ENCODE data around the gene TNFAIP8. TPM values are rescaled to one million over a fixed set of nuclear protein-coding genes. Genes with fewer than 3 reads are reported as not detected.

Gene TNFAIP8
- total RNA-seq, 1 donor from 2014 or later, result 19.5 TPM

DNA sequence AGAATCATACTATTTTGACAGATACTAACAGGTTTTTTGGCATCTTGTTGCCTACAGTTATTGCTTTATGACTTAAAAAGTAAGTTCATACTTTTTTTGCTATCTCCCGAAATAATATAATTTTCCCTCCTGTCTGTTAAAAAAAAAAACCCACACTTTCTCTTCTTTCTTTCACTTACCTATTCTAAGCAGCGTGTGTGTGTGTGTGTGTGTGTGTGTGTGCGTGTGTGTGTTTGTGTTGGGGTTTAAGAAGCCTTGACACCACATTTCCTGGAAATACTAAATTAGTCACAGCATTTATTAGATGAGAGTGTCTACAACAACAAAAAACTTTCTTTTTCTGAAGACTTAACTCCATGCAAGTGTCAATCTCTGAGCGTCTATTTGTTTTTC, 12.4 kb downstream of the TNFAIP8 start:
- DNase-seq (ENCODE audit: low spot score), result no peak
- Mint-ChIP-seq H3K9me3 (ENCODE audit: low read depth) (peaks cover 2% of the 10 kb centered on the region), H3K27ac (ENCODE audit: unreplicated experiment) (peak overlapping the region; percentile 83), H3K4me1 (ENCODE audit: low read depth) (peaks cover 66% of the 10 kb centered on the region), H3K27me3 (ENCODE audit: low read depth) (no peaks in the 10 kb centered on the region), H3K36me3 (ENCODE audit: low read depth) (peaks cover 2% of the 10 kb centered on the region), H3K4me3 (ENCODE audit: unreplicated experiment) (no peak overlapping the region)
- TF ChIP-seq, protein P1, sequence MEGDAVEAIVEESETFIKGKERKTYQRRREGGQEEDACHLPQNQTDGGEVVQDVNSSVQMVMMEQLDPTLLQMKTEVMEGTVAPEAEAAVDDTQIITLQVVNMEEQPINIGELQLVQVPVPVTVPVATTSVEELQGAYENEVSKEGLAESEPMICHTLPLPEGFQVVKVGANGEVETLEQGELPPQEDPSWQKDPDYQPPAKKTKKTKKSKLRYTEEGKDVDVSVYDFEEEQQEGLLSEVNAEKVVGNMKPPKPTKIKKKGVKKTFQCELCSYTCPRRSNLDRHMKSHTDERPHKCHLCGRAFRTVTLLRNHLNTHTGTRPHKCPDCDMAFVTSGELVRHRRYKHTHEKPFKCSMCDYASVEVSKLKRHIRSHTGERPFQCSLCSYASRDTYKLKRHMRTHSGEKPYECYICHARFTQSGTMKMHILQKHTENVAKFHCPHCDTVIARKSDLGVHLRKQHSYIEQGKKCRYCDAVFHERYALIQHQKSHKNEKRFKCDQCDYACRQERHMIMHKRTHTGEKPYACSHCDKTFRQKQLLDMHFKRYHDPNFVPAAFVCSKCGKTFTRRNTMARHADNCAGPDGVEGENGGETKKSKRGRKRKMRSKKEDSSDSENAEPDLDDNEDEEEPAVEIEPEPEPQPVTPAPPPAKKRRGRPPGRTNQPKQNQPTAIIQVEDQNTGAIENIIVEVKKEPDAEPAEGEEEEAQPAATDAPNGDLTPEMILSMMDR (IDR thresholded peaks at IDR 0.05), result no peak

DNA sequence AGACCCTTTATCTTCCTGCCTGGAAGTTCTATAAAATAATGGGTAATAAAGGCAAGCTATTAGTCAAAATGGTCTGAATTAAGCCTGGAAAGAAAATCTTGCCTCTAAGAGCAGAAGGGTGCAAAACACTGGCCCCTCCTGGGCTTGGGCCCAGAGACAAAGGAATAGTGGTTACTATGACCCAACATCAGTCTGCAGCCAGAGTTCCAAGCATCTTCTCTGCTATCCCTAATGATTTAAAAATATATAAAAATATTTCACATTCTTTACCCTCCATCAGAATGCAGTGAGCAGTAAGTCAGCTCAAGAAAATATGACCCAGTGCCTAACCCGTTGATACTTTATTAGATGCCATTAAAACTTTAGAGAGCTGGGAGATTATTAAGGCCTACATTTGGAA, 14.7 kb downstream of the TNFAIP8 start:
- TF ChIP-seq, protein P1 (IDR thresholded peaks at IDR 0.05), result no peak
- Mint-ChIP-seq H3K9me3 (ENCODE audit: low read depth) (no peaks in the 10 kb centered on the region), H3K4me3 (ENCODE audit: unreplicated experiment) (peak overlapping the region; percentile 1), H3K27me3 (ENCODE audit: low read depth) (no peaks in the 10 kb centered on the region), H3K4me1 (ENCODE audit: low read depth) (peaks cover 60% of the 10 kb centered on the region), H3K27ac (ENCODE audit: unreplicated experiment) (peak overlapping the region; percentile 89), H3K36me3 (ENCODE audit: low read depth) (no peaks in the 10 kb centered on the region)
- no peak for DNase-seq (ENCODE audit: low spot score)

DNA sequence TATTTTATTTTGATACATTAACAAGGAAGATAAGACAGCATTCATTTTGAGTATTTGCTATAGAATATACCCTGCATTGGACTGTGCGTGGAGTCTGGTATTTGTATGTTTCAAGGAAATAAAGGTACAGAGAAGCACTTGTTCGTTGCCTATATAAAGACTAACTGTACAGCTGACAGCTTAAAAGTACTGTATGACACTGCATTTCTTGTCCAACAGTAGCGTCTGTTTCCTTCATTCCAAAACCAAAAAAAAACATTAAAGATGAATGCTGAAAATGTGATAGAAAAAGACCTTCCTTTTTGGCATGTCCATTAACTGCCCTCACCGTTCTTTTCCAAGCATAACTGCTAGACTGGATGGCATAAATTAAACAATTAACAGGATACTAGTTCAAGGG, 15.3 kb downstream of the TNFAIP8 start:
- DNase-seq (ENCODE audit: low spot score), result no peak
- Mint-ChIP-seq H3K27ac (ENCODE audit: unreplicated experiment) (peak overlapping the region; percentile 89), H3K9me3 (ENCODE audit: low read depth) (no peaks in the 10 kb centered on the region), H3K4me1 (ENCODE audit: low read depth) (peaks cover 54% of the 10 kb centered on the region), H3K27me3 (ENCODE audit: low read depth) (no peaks in the 10 kb centered on the region), H3K4me3 (ENCODE audit: unreplicated experiment) (no peak overlapping the region), H3K36me3 (ENCODE audit: low read depth) (no peaks in the 10 kb centered on the region)
- TF ChIP-seq, protein P1 (IDR thresholded peaks at IDR 0.05), result no peak

DNA sequence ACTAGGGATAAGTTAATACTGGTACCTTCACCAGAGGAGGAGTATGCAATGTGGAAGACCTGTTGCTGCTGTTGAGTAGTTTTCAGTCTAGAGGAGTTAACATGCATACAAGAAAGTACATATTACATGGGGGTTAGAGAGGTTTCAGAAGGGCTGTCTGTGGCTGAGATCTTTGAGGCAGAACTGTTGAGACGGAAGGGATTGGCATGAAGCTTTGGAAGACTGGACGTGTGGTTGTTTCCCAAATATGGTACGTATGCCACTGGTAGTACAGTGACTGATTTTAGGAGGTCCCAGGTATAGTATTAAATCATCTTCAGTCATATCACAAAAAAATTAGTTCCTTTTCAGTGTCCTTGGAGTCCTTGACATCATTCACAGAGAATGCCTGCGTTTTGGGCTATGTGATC, 17.6 kb downstream of the TNFAIP8 start:
- H3K27ac Mint-ChIP-seq (ENCODE audit: unreplicated experiment), result peak overlapping the region; percentile 0

DNA sequence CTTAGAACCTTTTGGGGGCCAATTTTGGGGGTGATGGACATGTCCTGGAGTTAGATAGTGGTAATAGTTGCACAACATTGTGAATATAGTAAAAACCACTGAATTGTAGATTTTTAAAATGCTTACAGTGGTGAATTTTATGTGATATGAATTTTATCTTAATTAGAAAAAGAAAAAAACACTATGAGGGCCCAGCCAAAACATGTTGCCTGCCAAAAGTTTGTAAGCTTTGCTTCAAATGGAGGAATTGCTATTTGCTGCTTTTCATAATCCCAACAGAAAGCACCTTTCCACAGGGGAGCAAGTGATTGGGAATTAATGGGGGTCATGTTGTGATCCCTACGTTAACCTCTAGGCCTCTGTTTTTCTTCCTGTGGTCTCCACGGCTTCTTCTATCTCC, 19.1 kb downstream of the TNFAIP8 start:
- no peak overlapping the region for H3K4me3 Mint-ChIP-seq (ENCODE audit: unreplicated experiment)
- peaks cover 38% of the 10 kb centered on the region for H3K4me1 Mint-ChIP-seq (ENCODE audit: low read depth)
- no peaks in the 10 kb centered on the region for H3K27me3 Mint-ChIP-seq (ENCODE audit: low read depth)
- TF ChIP-seq, protein P1 (IDR thresholded peaks at IDR 0.05), result no peak
- DNase-seq (ENCODE audit: low spot score), result no peak
- H3K36me3 Mint-ChIP-seq (ENCODE audit: low read depth), result no peaks in the 10 kb centered on the region
- no peaks in the 10 kb centered on the region for H3K9me3 Mint-ChIP-seq (ENCODE audit: low read depth)
- H3K27ac Mint-ChIP-seq (ENCODE audit: unreplicated experiment), result no peak overlapping the region

More for the DNA sequence above, 17.6 kb downstream of the TNFAIP8 start:
- Mint-ChIP-seq H3K27me3 (ENCODE audit: low read depth) (no peaks in the 10 kb centered on the region), H3K4me3 (ENCODE audit: unreplicated experiment) (no peak overlapping the region), H3K36me3 (ENCODE audit: low read depth) (no peaks in the 10 kb centered on the region), H3K4me1 (ENCODE audit: low read depth) (peaks cover 41% of the 10 kb centered on the region), H3K9me3 (ENCODE audit: low read depth) (no peaks in the 10 kb centered on the region)
- DNase-seq (ENCODE audit: low spot score), result no peak
- TF ChIP-seq, protein P1 (IDR thresholded peaks at IDR 0.05), result no peak

Measured in chondrocyte (in vitro differentiated cells).